OCI-LY1 (cell line): Measurements from ENCODE around the gene SLC6A9.

ENCODE experiments used
- EZH2 ChIP-seq: fragments of 200-600 bp; sonication (generic), shearing (Covaris generic); IDR thresholded peaks from 2 replicates; pipeline ENCODE4 v1.8.0; 2017; ENCODE audit warnings: borderline replicate concordance, mixed run types, mild to moderate bottlenecking, antibody characterized with exemption, low read length, moderate library complexity, mixed read lengths
- TF ChIP-seq, protein P1 (sequence below): fragments of 200-600 bp; sonication (generic), shearing (Covaris generic); IDR thresholded peaks from 2 replicates; pipeline ENCODE4 v1.5.1; 2017; ENCODE audit warnings: mild to moderate bottlenecking, antibody characterized with exemption, low read length, moderate library complexity, mixed read lengths

GRCh38 chr1:44016890-44017400, 14.3 kb downstream of the SLC6A9 start:
- TF ChIP-seq, protein P1, sequence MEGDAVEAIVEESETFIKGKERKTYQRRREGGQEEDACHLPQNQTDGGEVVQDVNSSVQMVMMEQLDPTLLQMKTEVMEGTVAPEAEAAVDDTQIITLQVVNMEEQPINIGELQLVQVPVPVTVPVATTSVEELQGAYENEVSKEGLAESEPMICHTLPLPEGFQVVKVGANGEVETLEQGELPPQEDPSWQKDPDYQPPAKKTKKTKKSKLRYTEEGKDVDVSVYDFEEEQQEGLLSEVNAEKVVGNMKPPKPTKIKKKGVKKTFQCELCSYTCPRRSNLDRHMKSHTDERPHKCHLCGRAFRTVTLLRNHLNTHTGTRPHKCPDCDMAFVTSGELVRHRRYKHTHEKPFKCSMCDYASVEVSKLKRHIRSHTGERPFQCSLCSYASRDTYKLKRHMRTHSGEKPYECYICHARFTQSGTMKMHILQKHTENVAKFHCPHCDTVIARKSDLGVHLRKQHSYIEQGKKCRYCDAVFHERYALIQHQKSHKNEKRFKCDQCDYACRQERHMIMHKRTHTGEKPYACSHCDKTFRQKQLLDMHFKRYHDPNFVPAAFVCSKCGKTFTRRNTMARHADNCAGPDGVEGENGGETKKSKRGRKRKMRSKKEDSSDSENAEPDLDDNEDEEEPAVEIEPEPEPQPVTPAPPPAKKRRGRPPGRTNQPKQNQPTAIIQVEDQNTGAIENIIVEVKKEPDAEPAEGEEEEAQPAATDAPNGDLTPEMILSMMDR: no peak
- no peak for TF ChIP-seq EZH2
